GM12872 (cell line): ENCODE results near the gene PIF1.

Experiments used
- TF ChIP-seq, protein P1 (sequence below): IDR thresholded peaks from 3 replicates; pipeline ENCODE4 v1.5.1; 2011; ENCODE audit warnings: low read depth, mild to moderate bottlenecking, low read length, moderate library complexity; ENCODE audit not compliant: insufficient read depth

Gene PIF1

GRCh38 chr15:64807051-64807749 lies 18.2 kb downstream of the PIF1 start:
- TF ChIP-seq, protein P1, sequence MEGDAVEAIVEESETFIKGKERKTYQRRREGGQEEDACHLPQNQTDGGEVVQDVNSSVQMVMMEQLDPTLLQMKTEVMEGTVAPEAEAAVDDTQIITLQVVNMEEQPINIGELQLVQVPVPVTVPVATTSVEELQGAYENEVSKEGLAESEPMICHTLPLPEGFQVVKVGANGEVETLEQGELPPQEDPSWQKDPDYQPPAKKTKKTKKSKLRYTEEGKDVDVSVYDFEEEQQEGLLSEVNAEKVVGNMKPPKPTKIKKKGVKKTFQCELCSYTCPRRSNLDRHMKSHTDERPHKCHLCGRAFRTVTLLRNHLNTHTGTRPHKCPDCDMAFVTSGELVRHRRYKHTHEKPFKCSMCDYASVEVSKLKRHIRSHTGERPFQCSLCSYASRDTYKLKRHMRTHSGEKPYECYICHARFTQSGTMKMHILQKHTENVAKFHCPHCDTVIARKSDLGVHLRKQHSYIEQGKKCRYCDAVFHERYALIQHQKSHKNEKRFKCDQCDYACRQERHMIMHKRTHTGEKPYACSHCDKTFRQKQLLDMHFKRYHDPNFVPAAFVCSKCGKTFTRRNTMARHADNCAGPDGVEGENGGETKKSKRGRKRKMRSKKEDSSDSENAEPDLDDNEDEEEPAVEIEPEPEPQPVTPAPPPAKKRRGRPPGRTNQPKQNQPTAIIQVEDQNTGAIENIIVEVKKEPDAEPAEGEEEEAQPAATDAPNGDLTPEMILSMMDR: no peak

DNA sequence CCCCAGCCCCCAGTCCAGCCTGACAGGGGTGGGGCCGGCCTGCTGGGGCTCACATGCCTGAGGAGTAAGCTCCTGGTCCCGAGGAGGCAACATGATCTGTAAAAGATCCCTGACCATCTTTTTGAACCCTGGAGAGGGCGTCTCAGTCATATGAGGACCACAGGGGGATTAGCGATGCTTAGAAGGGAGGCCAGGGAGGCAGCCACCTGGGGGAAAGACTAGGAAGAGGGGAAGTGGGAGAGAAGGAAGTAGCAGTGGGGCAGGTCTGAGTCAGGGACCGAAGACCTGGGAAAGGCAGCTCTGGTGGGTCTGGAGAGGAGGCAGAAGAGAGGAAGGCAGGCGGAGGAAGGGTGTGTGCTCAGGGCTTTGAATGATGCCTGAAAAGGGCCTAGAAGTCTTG lies 18.9 kb downstream of the PIF1 start:
- TF ChIP-seq, protein P1: no peak

DNA sequence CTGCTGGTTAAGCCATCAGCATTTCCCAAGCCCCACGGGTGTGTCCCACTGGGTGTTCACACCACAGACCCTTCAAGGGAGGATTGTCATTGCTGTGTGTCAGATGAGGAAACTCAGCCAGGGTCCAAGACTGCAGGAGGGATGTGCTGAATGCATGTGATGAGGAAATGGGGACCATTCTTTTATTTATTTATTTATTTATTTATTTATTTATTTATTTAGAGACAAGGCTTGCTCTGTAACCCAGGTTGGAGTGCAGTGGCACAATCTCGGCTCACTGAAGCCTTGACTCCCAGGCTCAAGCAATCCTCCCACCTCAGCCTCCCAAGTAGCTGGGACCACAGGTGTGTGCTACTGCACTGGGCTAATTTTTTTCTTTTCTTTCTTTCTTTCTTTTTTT lies 20.8 kb downstream of the PIF1 start:
- TF ChIP-seq, protein P1: no peak

- TF ChIP-seq, protein P1: no peak
Measured at GRCh38 chr15:64803526-64803925, 21.9 kb downstream of the PIF1 start.

DNA sequence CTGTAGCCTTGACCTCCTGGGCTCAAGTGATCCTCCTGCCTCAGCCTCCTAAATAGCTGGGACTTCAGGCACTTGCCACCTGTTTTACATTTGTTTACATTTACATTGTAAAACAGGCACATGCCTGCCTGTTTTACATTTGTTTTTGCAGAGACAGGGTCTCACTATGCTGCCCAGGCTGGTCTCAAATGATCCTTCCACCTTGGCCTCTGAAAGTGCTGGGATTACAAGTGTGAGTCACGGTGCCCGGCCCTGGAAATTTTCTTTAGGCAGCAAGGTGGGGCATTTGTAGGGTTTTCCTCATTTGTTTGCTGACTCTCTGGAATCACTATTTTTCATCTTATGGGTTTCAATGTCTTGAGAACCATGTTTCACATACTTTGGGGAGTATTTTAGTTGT lies 25.0 kb downstream of the PIF1 start:
- TF ChIP-seq, protein P1: no peak

- TF ChIP-seq, protein P1: no peak
Measured at GRCh38 chr15:64792282-64792681, 33.2 kb downstream of the PIF1 start.

- TF ChIP-seq, protein P1: no peak
Measured at GRCh38 chr15:64791401-64791800, 34.0 kb downstream of the PIF1 start.
